Stimulated activated CD8-positive, alpha-beta memory T cell treated with anti-CD3 and anti-CD28 coated beads, Interleukin-7, amount 100 ng/mL, for 1 hour (primary cell): ENCODE measurements around the gene NFYC.

Experiments used
- DNase-seq, 2 donors: peaks; one replicate each; pipeline ENCODE4 v3.0.0-alpha.2; 2020; ENCODE audit warnings: low read depth in 2 of 2

Gene NFYC

DNA sequence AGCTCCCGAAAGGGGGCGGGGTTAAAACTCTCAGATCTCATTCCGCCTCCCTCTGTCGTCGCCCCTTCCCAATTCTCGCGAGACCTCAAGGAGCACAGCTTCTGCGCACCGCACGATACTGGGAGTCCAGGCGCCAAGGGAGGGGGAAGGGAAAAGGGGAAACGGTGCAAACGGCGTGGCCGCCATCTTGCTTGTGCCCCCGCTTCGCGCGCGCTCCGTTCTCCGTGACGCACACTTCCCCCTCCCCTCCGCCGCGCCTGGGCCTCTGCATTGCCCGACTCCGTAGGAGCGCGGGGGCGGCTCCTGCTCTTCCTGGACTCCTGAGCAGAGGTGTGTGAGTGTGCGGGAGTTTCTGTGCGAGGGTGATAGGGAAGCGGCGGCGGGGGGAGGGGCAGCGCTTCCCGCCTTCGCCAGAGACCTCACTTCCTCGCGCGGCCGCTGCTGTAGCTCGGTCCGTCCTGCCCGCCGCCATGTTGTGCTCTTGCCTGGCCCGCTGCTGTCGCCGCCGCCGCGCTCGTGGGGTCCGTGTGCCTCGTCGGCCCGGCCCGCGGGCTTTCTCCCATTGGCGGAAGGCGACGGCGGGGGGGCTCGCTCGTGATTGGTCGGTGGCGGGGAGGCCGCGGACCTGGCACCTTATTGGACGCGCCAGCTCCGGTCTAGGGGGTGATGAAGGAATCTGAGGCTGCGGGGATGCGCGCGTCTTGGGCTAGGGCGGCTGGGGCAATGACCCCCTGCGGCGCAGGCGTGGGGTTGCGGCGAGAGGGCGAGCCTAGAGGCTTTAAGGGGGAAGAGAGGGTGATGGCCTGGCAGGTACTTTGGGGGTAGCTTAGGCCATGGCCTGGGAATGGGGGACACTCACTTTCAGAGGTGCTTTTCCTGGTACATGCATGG lies at the start of gene NFYC:
Gene NFYC, plus strand, starts transcription at position 167 of the 891 bp plus-strand sequence. CDS start 47,140 bp downstream, outside the sequence.
- DNase-seq, result peak; percentile 81 to 85

DNA sequence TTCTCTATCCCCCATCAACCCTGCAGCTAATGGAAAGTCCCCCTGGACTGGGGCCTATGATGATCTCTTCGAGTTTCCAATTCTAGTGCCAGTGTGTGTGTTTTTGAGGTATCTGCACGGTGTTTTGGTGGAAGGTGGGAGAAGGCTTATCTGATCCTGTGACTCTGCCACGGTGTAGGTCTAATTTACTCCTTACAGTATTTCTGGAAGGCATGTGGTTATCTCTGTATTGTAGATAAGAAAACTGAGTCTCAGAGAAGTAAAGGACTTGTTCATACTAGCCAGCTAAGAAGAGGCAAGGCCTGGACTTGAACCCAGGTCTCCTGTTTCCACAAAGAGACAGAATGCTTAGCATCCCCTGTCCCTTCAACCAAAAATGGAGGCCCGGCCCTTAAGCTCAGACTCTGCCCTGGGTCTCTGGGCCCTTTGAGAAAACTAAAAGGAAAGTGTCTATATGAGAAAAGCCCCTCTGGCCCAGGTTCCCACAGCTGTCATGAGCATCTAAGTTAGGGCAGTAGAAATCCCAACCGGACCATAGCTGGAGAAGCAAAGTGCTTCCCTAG lies 46.3 kb upstream of the NFYC start:
- no peak for DNase-seq

DNA sequence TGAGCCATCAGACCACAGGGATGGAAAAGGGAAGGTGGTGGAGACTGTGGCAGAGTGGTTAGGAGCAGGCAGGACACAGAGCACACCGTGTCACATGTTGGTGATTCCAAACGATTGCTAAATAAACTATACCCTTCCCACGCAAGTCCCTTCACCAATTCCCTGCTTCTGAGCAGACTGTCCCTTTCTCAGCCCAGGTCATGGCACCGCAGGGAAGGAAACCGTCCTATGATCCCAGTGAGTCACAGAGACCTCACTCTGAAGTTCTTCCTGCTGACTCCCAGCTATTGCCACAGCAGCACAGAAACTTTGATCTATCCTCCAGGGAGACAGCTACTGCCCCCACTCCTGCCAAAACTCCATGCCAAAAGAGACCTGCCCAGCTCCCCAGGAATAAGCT lies 45.2 kb upstream of the NFYC start:
- DNase-seq, result no peak

DNA sequence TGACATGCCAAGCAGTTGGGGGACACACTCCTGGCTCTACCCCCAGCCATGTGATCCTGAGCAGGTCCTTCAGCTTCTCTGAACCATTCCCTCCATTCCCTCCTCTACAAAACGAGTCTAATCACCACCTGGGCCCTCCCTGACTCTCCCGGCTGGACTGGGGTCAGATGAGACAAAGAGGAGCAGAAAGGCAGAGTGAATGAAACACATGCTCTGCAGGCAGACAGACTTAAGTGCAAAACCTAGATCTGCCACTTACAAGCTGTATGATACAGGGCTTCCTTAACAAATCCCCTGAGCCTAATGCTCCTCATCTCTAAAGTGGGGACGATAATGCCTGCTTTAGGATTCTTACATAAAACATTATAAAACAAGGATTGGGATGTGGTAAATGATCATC lies 43.3 kb upstream of the NFYC start:
- no peak for DNase-seq

DNA sequence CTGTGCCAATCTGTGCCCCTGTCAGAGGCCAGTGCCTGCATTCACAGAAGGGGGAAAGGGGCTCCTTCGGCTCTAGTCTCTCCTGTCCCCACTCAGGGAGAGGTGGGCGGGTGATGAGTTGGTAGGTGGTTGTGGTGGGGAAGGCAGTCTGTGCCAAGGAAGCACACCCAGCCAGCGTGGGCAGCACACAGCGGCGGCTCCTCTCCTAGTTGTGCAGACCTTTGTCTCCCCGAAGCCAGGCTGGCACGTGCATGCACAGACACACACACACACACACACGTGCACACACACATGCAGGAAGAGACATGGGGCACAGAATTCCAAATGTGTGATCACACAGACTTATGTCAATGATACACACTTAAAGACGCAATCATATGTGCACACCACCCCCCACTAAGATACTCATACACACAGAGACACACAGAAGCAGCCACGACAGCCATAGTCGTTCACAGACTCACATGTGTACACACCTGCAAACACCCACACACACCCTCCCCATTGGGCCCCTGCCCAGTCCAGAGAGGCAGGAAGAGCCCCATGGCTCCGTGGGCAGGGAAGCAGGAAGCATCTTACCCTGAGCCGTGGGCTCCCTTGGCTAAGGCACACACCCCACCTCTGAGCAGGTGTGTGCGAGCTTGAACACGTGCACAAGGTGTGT lies 42.4 kb upstream of the NFYC start:
- DNase-seq, result no peak

DNA sequence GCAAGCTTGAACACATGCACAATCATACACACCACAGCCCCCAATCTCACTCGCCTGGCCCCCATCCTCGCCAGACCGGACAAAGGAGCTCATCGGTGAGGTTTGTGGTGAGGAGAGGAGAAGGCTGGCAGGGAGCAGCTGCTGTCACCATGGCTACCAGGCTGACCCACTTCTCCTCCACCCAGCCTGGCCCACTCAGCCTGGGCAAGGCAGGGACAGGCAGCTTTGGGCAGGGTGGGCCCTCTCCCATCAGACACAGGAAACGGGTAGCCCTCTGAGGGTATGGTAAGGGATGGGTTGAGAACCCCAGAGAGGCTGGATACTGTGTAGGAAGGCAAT lies 41.9 kb upstream of the NFYC start:
- no peak for DNase-seq

DNA sequence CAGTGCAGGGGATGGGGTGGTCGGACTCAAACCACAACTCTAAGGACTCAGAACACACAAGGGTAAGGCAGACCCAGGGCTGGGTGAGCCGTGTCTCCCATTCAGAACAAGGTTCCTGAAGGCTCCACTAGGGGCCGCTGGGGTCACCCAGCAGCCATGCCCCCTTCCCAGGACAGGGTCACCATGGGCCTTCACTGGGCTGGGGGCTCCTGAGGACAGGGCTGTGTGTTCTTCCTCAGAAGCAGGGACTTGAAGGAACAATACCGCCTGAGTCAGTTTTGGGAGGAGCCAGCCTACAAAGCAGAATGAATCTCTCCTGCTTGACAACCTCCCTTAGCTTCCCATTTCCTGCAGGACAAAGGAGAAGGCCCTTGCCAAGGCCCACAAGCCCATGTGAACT lies 41.4 kb upstream of the NFYC start:
- DNase-seq, result no peak

DNA sequence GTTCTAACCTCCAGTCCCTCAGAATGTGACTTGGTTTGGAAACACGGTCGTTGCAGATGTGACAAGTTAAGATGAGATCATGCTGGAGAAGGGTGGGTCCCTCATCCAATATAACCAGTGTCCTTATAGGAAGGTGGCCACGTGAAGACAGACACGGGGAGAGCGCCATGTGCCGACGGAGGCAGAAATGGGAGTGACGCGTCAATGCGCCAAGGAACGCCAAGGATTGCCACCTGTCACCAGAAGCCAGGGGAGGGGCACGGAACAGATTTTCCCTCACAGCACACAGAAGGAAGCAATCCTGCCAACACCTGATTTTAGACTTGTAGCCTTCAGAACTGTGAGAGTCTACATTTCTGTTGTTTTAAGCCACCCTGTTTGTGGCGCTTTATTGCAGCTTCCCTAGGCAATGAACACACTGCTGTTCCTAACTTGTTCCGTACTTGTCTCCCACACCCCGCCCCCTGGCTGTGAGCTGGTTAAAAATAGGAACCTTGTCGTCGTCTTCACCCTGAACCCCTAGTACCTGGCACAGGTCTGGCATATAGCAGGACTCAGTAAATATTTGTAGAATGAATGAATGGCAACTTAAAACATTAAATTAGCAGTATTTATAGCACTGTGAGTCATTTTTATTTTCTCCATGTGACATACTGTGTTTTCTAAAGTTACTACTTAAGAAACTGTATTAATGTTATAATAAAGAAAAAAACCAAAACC lies 40.2 kb upstream of the NFYC start:
- DNase-seq, result no peak

DNA sequence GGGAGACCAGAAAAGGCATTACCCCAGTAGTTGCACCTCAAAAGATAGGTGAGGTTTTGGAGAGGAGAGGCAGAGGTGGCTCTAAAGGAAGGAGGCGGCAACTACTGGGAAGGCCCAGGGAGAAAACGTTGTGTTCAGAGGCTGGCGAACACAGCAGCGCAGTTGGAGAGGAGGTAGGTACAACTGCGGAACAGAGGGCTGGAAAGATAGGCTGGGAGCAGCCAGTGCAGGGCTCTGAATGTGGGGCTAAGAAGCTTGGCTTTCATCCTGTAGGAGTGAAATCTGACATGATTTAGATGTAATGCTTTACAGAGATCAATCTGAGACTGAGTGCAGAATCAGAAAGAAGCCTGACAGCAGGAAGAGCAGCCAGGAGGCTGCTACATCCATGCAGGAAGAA lies 39.0 kb upstream of the NFYC start:
- no peak for DNase-seq

DNA sequence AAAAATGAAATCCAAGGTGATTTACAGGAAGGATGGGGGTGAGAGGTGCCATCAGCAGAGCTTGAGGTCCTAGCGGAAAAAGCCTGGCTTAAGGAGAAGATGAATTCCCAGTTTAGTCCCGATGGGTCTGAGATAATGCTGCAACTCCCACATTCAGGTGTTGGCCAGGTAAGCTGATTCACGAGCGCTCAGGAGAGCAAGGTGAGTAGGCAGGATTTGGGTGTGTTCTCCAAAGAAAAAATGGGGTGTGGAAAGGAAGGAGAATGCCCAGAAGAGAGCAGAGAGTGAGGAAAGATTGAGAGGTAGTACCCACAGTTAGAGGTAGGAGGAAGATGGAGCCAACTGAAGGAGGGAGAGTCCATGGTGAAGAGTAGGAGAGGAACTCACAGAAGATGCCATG lies 38.5 kb upstream of the NFYC start:
- DNase-seq, result no peak

DNA sequence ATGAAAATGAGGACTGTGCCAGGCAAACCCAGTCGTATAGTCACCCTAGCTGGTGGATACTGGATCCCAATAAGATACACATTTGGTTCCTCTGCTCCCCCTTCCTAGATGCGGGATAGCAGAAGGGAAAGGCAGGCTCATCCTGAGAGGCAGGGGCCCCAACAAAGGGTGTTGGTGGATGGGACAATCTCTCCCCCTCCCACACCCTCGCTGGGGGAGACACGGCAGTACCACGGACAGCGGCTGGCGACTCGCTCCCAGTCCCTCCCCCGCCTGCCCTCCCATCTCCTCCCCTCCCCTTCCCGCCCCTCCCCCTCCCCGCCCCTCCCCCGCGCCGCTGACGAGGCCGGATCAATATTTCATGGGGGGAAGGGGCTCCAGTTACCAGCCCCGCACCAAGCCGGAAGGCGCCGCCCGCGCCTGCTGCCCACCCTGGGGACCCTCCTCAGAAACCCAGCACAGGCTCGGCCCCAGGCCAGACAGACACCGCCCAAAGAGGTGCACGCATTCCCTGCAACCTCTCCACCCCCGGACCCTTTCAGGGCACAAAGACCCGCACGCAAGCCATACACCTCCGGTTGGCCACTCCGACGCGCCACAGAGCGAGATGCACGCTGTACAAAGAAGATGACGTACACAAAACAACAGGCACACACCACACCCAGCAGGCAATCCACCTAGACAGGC lies 37.5 kb upstream of the NFYC start:
- DNase-seq, result no peak

DNA sequence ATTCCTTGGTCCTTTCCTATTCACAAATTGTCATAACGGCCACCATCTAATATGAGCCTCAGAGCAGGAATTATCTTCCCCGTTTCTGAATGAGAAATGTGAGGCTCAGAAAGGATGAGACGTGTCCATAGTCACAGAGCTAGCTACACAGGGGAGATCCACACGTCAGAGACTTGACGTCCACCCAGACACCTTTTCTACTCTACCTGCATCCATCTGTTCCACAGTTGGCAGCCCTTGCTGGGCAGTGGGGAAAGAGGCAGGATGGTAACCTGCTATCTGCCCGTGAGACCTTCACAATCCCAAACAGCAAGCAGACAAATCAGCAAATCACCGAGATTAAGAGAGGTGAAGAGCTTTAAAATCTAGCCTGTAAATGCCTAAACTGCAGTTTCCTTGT lies 34.5 kb upstream of the NFYC start:
- no peak for DNase-seq

DNA sequence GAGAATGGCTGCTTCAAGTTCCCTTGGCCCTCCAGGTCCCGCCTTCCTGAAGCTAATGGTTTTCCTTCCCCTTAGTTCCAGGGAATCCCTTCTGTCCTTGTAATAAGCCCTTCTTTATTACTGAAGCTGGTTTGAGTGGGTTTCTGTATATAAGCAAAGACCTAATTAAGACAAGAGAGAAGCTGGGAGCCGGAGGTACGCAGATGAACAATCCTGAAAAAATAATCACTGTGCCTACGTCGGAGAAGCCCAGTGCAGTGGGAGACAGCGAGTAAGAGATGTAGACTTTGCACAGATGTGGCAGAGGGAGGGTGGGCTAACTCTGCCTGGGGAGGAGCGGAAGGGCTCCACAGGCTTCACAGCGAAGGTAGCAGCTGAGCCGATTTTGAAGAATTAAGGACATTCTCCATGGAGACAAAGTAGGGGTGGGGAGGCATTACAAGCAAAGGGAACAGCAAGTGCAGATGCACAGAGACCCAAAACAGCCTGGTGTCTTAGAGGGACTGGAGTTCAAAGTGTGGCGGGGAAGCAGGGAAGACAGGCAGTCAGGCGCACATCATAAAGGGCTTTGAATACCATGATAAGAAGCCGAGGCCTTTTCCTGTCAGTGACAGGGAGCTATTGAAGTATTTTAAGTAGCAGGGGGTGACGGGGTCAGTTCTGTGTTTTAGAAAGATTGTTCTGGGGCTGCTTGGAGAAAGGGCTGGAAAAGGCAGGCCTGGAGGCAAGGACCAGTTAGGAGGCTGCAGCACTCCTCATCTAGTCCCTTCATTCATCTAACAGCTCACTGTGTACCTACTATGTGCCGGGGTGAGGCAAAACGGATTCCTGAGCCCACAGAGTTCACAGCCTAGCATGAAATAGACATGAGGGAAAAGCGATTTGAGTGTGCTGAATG lies 32.5 kb upstream of the NFYC start:
- no peak for DNase-seq

DNA sequence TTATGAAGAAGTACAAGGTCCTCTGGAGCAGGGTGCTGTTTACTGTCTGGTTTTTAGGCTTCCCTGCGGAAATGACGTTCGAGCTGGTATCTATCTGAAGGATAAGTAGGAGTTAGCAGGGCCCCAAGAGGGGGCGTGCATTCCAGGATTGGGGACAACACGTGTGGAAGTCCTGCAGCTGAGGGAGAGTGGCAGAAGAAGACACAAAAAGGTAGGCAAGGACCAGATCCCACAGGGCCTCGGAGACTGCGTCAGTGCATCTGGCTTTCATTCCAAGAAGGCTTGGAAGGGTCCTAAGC lies 31.9 kb upstream of the NFYC start:
- no peak for DNase-seq

DNA sequence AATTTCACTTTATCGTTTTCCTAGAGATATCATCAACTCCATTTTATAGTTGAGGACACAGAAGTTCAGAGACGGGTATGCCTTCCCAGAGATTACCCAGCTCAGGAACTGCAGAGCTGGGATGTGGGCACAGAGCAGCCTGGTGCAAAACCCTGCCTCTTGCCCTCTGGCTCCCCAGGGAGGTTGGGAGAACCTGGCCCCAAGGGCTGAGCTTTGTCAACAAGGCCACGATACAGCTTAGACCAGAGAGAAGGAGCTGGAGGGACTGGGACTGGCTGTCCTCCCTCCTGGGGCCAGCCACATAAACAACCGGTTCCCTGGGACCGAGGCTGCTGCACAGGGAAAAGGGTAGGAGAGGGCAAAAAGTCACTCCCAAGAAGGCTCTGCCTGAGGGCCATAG lies 29.8 kb upstream of the NFYC start:
- DNase-seq, result no peak

DNA sequence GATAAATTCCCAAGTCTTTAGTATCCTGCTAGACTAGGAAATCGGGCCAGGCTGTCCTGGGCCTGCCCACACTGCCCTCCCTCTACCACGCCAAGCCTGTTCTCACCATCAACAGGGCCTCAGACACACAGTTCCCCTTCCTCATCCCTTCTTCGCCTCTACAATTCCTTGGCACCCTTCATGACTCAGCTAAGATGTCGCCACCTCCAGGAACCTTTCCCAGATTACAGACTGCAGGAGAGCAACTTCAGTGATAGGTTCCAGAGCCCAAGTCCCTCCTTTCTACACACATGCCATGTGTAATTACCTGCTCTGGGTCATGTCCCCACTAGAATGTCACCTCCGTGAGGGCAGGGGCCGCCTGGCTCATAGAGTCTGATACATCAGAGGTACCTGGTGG lies 29.4 kb upstream of the NFYC start:
- no peak for DNase-seq

DNA sequence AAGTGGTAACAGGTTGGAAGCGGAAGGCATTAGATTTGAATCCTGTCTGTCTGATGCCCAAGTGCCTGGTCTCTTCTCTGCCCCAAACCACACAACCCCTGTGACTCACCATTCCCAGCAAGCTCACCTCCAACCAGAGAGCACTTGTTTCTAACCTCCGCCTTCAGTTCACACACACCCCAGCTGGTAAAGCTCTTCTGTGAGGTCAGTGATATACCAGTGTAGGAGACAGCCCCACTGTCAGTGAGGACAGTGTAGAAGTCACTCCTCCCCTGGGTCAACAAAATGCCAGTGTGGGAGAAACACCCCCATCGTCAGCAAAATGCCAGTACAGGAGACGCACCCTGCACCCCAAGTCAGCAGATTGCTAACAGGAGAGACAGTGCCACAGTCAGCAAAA lies 28.6 kb upstream of the NFYC start:
- DNase-seq, result no peak

DNA sequence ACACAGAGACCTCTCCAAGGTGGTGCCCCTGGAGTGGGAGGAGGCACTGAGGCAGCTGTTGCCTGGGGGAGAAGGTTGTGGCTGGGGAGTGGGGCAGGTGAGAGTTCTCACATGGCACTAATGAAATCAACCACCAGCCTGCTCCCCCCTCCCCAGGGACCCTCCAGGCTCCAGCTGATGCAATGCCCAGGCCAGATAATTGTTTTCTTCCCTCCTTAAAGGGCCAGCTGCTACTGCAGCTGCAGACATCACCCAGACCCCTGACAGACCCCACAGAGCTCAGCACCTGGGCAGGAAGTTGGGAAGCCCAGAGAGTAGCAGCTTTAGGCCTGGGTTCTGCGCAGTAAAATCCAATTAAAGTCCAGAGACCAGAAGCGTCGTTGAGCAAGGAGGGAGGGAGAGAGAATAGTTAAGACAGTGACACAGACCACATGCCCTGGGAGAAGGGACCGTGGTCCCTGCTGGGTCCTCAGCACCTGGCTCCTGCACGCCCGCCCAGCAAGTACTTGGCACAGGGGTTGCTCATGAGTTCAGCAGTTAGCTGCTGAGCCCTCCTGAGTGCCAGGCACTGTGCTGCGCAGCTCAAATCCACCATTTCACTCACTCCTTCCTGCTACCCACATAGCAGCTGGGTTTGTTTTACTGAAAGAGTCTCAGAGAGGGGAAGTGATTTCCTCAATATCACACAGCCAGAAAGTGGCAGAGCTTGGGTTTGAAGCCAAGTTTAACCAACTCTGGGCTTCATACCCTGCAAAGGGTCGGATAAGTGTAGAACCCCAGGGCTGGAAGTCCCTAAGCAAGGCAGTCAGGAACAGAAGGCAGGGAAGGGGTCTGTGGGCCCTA lies 28.0 kb upstream of the NFYC start:
- no peak for DNase-seq

DNA sequence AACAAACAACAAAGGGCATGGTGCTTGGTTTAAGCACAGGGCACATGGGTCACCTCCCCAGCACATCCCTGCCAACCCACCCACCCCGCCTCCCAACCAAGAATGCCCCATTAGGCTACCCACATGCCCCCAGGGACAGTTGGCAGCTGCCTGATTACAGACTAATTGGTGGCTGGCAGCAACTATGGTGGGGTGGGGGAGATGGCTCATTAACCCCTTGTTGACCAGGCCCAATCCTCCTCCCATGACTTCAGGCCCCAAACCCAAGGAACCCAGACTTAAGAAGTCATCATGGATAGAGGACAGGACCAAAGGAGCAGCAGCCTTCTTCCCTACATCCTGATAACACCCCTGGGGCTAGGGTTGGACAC lies 27.4 kb upstream of the NFYC start:
- DNase-seq, result no peak

DNA sequence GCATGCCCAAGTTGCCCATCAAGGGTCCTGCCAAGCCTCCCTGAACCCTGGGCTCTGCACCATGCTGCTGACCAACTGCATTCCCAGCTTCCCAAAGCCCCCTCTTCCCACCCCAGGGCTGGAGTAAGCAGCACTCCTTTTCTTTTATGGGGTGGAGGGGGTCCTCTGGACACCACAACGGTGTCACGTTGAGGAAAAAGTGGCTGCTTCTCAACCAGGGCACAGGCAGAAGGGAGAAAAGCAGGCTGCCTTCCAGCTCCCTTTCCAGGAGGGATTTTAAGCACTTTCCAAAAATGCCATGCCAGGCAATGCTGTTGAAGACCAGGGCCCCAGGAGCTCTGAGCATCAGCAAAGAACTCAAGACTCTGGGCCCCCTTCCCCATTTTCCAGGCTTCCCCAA lies 26.7 kb upstream of the NFYC start:
- no peak for DNase-seq
